ENCODE measurements around the gene CUL4A. TPM values are rescaled to one million over a fixed set of nuclear protein-coding genes. Genes with fewer than 3 reads are reported as not detected.

Gene CUL4A
- total and polyA plus RNA-seq, 9 of the 15 experiments (the other 6 are each of a cell fraction or from before 2014, with no cell fraction given) = 21.1 to 92.0 (median 63.2) TPM

DNA sequence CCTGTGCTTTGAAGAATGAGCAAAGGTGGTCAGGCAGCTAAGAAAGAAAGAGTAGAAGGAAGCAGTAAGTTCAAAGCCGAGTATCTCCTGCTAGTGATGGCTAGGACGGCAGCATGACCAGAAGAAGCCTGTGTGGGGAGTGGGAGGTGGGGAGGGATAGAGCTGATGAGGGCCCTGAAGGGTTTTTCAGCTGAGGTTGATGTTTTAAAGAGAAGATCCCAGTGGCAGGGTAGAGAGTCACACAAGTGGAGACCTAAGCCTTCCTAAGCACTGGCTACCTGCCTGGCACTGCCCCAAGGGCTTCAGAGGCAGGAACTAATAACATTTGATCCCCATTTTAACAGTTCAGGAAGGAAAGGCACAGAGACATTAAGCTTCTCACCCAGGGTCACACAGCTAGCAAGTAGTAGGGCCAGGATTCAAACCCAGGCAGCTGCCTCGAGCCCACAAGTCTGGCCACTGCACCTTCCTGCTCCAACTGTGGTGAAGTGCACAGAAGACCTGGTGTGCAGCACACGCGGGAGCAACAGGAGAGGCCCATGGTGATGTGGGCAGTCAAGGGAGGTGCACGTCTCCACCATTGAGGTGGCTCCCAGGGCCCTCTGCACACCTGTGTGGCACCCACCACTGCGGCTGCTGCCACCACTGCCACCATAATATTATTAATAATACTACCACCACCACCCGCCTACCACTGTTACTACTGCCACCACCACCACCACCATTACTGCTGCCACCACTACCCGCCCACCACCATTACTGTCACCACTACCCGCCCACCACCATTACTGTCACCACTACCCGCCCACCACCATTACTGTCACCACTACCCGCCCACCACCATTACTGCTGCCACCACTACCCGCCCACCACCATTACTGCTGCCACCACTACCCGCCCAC lies 22.1 kb downstream of the CUL4A start:
- Histone ChIP-seq H3K27me3 (ENCODE audit: control insufficient read depth in 2 of 2, insufficient read depth in 2 of 2, low read length in 2 of 2) (no peaks in the 10 kb centered on the region), H3K9ac (ENCODE audit: insufficient read depth in 1 of 2, low read depth in 2 of 2, low read length in 2 of 2) (no peak overlapping the region; a peak in 1 of 4 replicates), H3K4me1 (replicated peaks in 1 of 2; ENCODE audit: control insufficient read depth in 2 of 2, insufficient read depth in 2 of 2, low read length in 2 of 2) (no peaks in the 10 kb centered on the region), H4K20me1 (replicated peaks; ENCODE audit: control insufficient read depth, insufficient read depth, low read length) (no peaks in the 10 kb centered on the region), H3K9me1 (ENCODE audit: control insufficient read depth, insufficient read depth, low read length) (no peaks in the 10 kb centered on the region), H3K36me3 (ENCODE audit: control insufficient read depth, insufficient read depth, low read length) (peaks cover 74% of the 10 kb centered on the region; the same call in 2 of the 3 replicates), H3K4me2 (ENCODE audit: insufficient read depth, low read length) (no peak overlapping the region), H3K79me2 (ENCODE audit: control insufficient read depth, insufficient read depth, low read length) (no peaks in the 10 kb centered on the region; the same call in 2 of the 3 replicates), H3K9me3 (replicated peaks; ENCODE audit: control insufficient read depth, insufficient read depth, low read depth, low read length) (no peaks in the 10 kb centered on the region), H3K27ac (ENCODE audit: extremely low read depth, low read depth, low read length) (no peak overlapping the region), H2AFZ (ENCODE audit: low read depth, low read length) (no peak overlapping the region), H3K4me3 (no peak overlapping the region)
- ChIA-PET CTCF (ENCODE audit: low intra/inter-chr PET ratio) (no interaction called here), POLR2A (no interaction called here)
- no peak for DNase-seq (ENCODE audit: extremely low read depth in 1 of 4, low spot score in 3 of 4)
- FAIRE-seq = no peak
- intact Hi-C loops (cut with micrococcal nuclease) (no loop called here), in situ Hi-C loops (cut with MboI) (no loop called here)
- no TSS peak for BruUV-seq (replicated peaks)
- peak; percentile 48 for ATAC-seq
- TF ChIP-seq, protein P1, sequence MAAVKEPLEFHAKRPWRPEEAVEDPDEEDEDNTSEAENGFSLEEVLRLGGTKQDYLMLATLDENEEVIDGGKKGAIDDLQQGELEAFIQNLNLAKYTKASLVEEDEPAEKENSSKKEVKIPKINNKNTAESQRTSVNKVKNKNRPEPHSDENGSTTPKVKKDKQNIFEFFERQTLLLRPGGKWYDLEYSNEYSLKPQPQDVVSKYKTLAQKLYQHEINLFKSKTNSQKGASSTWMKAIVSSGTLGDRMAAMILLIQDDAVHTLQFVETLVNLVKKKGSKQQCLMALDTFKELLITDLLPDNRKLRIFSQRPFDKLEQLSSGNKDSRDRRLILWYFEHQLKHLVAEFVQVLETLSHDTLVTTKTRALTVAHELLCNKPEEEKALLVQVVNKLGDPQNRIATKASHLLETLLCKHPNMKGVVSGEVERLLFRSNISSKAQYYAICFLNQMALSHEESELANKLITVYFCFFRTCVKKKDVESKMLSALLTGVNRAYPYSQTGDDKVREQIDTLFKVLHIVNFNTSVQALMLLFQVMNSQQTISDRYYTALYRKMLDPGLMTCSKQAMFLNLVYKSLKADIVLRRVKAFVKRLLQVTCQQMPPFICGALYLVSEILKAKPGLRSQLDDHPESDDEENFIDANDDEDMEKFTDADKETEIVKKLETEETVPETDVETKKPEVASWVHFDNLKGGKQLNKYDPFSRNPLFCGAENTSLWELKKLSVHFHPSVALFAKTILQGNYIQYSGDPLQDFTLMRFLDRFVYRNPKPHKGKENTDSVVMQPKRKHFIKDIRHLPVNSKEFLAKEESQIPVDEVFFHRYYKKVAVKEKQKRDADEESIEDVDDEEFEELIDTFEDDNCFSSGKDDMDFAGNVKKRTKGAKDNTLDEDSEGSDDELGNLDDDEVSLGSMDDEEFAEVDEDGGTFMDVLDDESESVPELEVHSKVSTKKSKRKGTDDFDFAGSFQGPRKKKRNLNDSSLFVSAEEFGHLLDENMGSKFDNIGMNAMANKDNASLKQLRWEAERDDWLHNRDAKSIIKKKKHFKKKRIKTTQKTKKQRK (IDR thresholded peaks at IDR 0.05; ENCODE audit: borderline replicate concordance, low read depth, low read length) = no peak
- no peak for TF ChIP-seq HNRNPLL (IDR thresholded peaks at IDR 0.05; ENCODE audit: low read depth, low read length, poor library complexity, severe bottlenecking)
- peak; percentile 65 for TF ChIP-seq ZFP36 (IDR thresholded peaks at IDR 0.05; ENCODE audit: low read depth, low read length, partially characterized antibody)
- TF ChIP-seq, protein P2, sequence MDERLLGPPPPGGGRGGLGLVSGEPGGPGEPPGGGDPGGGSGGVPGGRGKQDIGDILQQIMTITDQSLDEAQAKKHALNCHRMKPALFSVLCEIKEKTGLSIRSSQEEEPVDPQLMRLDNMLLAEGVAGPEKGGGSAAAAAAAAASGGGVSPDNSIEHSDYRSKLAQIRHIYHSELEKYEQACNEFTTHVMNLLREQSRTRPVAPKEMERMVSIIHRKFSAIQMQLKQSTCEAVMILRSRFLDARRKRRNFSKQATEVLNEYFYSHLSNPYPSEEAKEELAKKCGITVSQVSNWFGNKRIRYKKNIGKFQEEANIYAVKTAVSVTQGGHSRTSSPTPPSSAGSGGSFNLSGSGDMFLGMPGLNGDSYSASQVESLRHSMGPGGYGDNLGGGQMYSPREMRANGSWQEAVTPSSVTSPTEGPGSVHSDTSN (CRISPR knock-in tag; IDR thresholded peaks at IDR 0.05; ENCODE audit: low read depth) = no peak
- TF ChIP-seq, protein P2 (tag; conservative IDR thresholded peaks at IDR 0.05; ENCODE audit: low read depth) = no peak
- TF ChIP-seq POLR2A (conservative IDR thresholded peaks at IDR 0.05) = peak; percentile 59
- no peak for TF ChIP-seq MIER1 (IDR thresholded peaks at IDR 0.05; ENCODE audit: low read depth)
- TF ChIP-seq POLR2G (IDR thresholded peaks at IDR 0.05; ENCODE audit: low read depth, low read length) = 0 out of 2 replicates have a peak, but pooled peaks have one; percentile 19
- TF ChIP-seq MEF2D (tag; conservative IDR thresholded peaks at IDR 0.05; ENCODE audit: low read depth) = no peak
- TF ChIP-seq, protein P3, sequence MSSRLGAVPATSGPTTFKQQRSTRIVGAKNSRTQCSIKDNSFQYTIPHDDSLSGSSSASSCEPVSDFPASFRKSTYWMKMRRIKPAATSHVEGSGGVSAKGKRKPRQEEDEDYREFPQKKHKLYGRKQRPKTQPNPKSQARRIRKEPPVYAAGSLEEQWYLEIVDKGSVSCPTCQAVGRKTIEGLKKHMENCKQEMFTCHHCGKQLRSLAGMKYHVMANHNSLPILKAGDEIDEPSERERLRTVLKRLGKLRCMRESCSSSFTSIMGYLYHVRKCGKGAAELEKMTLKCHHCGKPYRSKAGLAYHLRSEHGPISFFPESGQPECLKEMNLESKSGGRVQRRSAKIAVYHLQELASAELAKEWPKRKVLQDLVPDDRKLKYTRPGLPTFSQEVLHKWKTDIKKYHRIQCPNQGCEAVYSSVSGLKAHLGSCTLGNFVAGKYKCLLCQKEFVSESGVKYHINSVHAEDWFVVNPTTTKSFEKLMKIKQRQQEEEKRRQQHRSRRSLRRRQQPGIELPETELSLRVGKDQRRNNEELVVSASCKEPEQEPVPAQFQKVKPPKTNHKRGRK (tag; IDR thresholded peaks at IDR 0.05) = no peak
- TF ChIP-seq HMGN3 (IDR thresholded peaks at IDR 0.05; ENCODE audit: borderline replicate concordance, extremely low read depth, insufficient read length, low read depth, low read length) = no peak
- TF ChIP-seq HNRNPH1 (optimal IDR thresholded peaks at IDR 0.05; ENCODE audit: low read depth, low read length) = no peak
- TF ChIP-seq TEAD4 (IDR thresholded peaks at IDR 0.05; ENCODE audit: low read length) = no peak
- no peak for TF ChIP-seq TEAD4 (CRISPR knock-in tag; IDR thresholded peaks at IDR 0.05; ENCODE audit: borderline replicate concordance)
- WGBS (ENCODE audit: insufficient coverage, low coverage, missing lambda C conversion rate) = 69% methylated on average over 7 of the region's 14 CpGs

Data from K562 (cell line).